ENCODE data around the gene NR2F2. TPM values are rescaled to one million over a fixed set of nuclear protein-coding genes. Genes with fewer than 3 reads are reported as not detected.

Gene NR2F2
- total RNA-seq, 1 experiment from 2014 or later = 140 TPM

DNA sequence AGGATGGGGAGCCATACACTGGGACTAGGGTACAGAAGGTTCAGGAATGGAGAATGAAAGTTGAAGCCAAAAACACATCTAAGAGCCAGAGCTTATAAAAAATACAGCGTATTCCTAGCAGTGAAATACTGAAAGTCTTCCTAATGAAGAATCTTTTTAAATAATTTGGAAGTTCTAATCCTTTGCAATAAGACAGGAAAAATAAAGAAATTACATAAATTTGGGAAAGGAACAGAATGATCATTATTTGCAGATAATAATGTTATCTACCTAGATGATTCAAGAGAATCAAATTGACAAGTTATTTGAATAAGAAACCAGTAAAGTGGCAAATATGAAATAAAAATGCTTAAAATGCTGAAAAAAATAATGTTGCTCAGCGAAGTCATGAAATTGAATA, 32.3 kb upstream of the NR2F2 start:
- no peak overlapping the region for H3K27ac Mint-ChIP-seq (ENCODE audit: unreplicated experiment)
- H3K36me3 Mint-ChIP-seq (ENCODE audit: insufficient read depth, unreplicated experiment) = no peaks in the 10 kb centered on the region
- no peaks in the 10 kb centered on the region for H3K27me3 ChIP-seq (replicated peaks; ENCODE audit: control insufficient read depth, insufficient read depth, low read length)
- no peak overlapping the region for H3K4me3 ChIP-seq (ENCODE audit: low read depth, low read length)
- no TSS peak for BruUV-seq (replicated peaks)
- H3K4me3 Mint-ChIP-seq (ENCODE audit: unreplicated experiment) = no peak overlapping the region
- ChIA-PET POLR2A (no interaction called here), CTCF (no interaction called here)
- H3K27me3 Mint-ChIP-seq (ENCODE audit: insufficient read depth, unreplicated experiment) = no peaks in the 10 kb centered on the region
- H3K36me3 ChIP-seq (ENCODE audit: control insufficient read depth, insufficient read depth, low read length) = no peaks in the 10 kb centered on the region
- no peaks in the 10 kb centered on the region for H3K4me1 ChIP-seq
- DNase-seq = no peak
- H3K9me3 Mint-ChIP-seq (ENCODE audit: unreplicated experiment) = peaks cover 17% of the 10 kb centered on the region
- intact Hi-C loops (cut with micrococcal nuclease; ENCODE audit: unreplicated experiment) = no loop called here
- H3K4me1 Mint-ChIP-seq (ENCODE audit: low read depth, unreplicated experiment) = no peaks in the 10 kb centered on the region
- TF ChIP-seq, protein P1, sequence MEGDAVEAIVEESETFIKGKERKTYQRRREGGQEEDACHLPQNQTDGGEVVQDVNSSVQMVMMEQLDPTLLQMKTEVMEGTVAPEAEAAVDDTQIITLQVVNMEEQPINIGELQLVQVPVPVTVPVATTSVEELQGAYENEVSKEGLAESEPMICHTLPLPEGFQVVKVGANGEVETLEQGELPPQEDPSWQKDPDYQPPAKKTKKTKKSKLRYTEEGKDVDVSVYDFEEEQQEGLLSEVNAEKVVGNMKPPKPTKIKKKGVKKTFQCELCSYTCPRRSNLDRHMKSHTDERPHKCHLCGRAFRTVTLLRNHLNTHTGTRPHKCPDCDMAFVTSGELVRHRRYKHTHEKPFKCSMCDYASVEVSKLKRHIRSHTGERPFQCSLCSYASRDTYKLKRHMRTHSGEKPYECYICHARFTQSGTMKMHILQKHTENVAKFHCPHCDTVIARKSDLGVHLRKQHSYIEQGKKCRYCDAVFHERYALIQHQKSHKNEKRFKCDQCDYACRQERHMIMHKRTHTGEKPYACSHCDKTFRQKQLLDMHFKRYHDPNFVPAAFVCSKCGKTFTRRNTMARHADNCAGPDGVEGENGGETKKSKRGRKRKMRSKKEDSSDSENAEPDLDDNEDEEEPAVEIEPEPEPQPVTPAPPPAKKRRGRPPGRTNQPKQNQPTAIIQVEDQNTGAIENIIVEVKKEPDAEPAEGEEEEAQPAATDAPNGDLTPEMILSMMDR (IDR thresholded peaks at IDR 0.05; ENCODE audit: insufficient read depth in 1 of 2, low read depth in 1 of 2, low read length in 1 of 2, severe bottlenecking in 1 of 2, unreplicated experiment in 1 of 2) = no peak
- peaks cover 15% of the 10 kb centered on the region for H3K9me3 ChIP-seq

DNA sequence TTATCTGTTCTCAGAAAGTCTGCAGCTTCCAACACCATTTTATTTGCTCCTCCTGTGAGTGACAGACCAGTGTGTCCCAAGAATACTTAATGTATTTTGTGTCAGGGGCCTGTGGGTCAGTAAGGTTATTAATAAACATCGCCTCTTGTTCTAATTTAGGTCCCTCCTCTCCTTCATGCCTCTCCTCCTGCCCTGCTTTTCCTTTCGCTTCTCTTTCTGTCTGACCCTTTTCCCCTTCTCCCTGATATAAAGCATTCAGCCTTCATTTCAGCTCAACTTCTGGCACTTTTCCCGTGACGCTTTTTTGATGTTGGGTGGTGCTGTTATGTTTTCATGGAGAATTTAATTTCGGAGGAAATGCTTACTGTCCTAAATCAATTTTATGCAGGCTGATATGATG, 29.7 kb upstream of the NR2F2 start:
- CTCF ChIA-PET = no interaction called here
- Mint-ChIP-seq H3K27ac (ENCODE audit: unreplicated experiment) (no peak overlapping the region), H3K27me3 (ENCODE audit: insufficient read depth, unreplicated experiment) (no peaks in the 10 kb centered on the region), H3K4me1 (ENCODE audit: low read depth, unreplicated experiment) (no peaks in the 10 kb centered on the region), H3K36me3 (ENCODE audit: insufficient read depth, unreplicated experiment) (no peaks in the 10 kb centered on the region), H3K4me3 (ENCODE audit: unreplicated experiment) (no peak overlapping the region), H3K9me3 (ENCODE audit: unreplicated experiment) (peaks cover 17% of the 10 kb centered on the region)
- TF ChIP-seq, protein P1 (IDR thresholded peaks at IDR 0.05; ENCODE audit: insufficient read depth in 1 of 2, low read depth in 1 of 2, low read length in 1 of 2, severe bottlenecking in 1 of 2, unreplicated experiment in 1 of 2) = no peak
- intact Hi-C loops (cut with micrococcal nuclease; ENCODE audit: unreplicated experiment) = no loop called here
- H3K4me3 ChIP-seq (ENCODE audit: low read depth, low read length) = no peak overlapping the region
- no TSS peak for BruUV-seq (replicated peaks)
- POLR2A ChIA-PET = no interaction called here
- no peak for DNase-seq
- H3K4me1 ChIP-seq = no peaks in the 10 kb centered on the region
- H3K36me3 ChIP-seq (ENCODE audit: control insufficient read depth, insufficient read depth, low read length) = no peaks in the 10 kb centered on the region
- H3K9me3 ChIP-seq = peaks cover 15% of the 10 kb centered on the region
- H3K27me3 ChIP-seq (replicated peaks; ENCODE audit: control insufficient read depth, insufficient read depth, low read length) = no peaks in the 10 kb centered on the region

DNA sequence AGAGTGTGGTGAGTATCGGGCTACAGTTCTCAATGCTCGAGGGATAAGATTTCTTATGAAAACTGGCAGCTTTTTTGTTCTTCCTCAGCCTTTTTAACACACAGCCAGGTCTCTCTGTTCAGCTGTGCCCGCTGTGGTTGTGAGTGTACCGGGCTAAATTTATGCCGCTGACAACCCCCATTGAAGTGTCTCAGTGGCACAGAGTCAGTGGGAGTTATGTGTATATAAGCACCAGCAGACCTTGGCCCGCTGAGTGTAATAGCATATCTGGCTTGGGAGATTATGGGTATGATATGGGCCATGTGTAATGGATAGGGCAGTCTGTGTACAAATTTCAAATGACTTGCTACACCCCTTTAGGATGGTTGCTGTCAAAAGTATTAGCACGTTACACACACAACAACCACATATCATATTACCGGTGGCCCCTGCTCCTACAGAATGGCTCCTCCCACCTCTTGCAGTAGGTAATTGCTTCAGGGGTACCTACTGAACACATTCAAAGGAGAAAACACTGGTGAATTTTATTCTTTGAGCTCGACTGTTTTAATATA, 26.9 kb upstream of the NR2F2 start:
- no peak overlapping the region for H3K4me3 Mint-ChIP-seq (ENCODE audit: unreplicated experiment)
- Histone ChIP-seq H3K4me1 (peaks cover 4% of the 10 kb centered on the region; the same call in 1 of the 2 replicates), H3K27me3 (replicated peaks; ENCODE audit: control insufficient read depth, insufficient read depth, low read length) (no peaks in the 10 kb centered on the region), H3K36me3 (ENCODE audit: control insufficient read depth, insufficient read depth, low read length) (no peaks in the 10 kb centered on the region; the same call in 1 of the 2 replicates), H3K4me3 (ENCODE audit: low read depth, low read length) (no peak overlapping the region), H3K9me3 (peaks cover 8% of the 10 kb centered on the region; the same call in 1 of the 2 replicates)
- CTCF ChIA-PET = no interaction called here
- peaks cover 6% of the 10 kb centered on the region for H3K9me3 Mint-ChIP-seq (ENCODE audit: unreplicated experiment)
- intact Hi-C loops (cut with micrococcal nuclease; ENCODE audit: unreplicated experiment) = no loop called here
- no peaks in the 10 kb centered on the region for H3K4me1 Mint-ChIP-seq (ENCODE audit: low read depth, unreplicated experiment)
- TF ChIP-seq, protein P1 (IDR thresholded peaks at IDR 0.05; ENCODE audit: insufficient read depth in 1 of 2, low read depth in 1 of 2, low read length in 1 of 2, severe bottlenecking in 1 of 2, unreplicated experiment in 1 of 2) = no peak
- H3K36me3 Mint-ChIP-seq (ENCODE audit: insufficient read depth, unreplicated experiment) = no peaks in the 10 kb centered on the region
- no TSS peak for BruUV-seq (replicated peaks)
- no peaks in the 10 kb centered on the region for H3K27me3 Mint-ChIP-seq (ENCODE audit: insufficient read depth, unreplicated experiment)
- H3K27ac Mint-ChIP-seq (ENCODE audit: unreplicated experiment) = no peak overlapping the region
- POLR2A ChIA-PET = no interaction called here
- DNase-seq = no peak

Measured in Caco-2 (cell line).